Brain microvascular endothelial cell (primary cell): ENCODE results near the gene TADA3.

Source experiments
- DNase-seq: peaks from one replicate; pipeline ENCODE4 v3.0.0-alpha.2; 2020
- H3K27ac ChIP-seq: fragments of 250-450 bp; sonication (Bioruptor Pico); 2 replicates; pipeline ENCODE4 v1.5.1; 2020; ENCODE audit warnings: mild to moderate bottlenecking, moderate library complexity
- H3K27me3 ChIP-seq: fragments of 250-450 bp; sonication (Bioruptor Pico); replicated peaks from 2 replicates; pipeline ENCODE4 v1.5.1; 2020; ENCODE audit warnings: mild to moderate bottlenecking
- H3K36me3 ChIP-seq: fragments of 250-450 bp; sonication (Bioruptor Pico); replicated peaks from 2 replicates; pipeline ENCODE4 v1.5.1; 2020; ENCODE audit warnings: mild to moderate bottlenecking
- H3K4me3 ChIP-seq: 2 replicates; pipeline ENCODE4 v1.5.1; 2011; ENCODE audit warnings: low read depth, mild to moderate bottlenecking, control low read depth, low read length, moderate library complexity
- CTCF ChIP-seq: IDR thresholded peaks from 2 replicates; pipeline ENCODE4 v1.5.1; 2011; ENCODE audit warnings: low read depth, mild to moderate bottlenecking, moderate library complexity, low read length, control low read depth, inconsistent platforms; ENCODE audit errors: missing control alignments
- in situ Hi-C: cut with HindIII; loops from 2 replicates; pipeline ENCODE4 v1.10.0; 2017; ENCODE audit warnings: low sequenced_read_pairs, low pct_ligation_motif_present

Gene TADA3, protein sequence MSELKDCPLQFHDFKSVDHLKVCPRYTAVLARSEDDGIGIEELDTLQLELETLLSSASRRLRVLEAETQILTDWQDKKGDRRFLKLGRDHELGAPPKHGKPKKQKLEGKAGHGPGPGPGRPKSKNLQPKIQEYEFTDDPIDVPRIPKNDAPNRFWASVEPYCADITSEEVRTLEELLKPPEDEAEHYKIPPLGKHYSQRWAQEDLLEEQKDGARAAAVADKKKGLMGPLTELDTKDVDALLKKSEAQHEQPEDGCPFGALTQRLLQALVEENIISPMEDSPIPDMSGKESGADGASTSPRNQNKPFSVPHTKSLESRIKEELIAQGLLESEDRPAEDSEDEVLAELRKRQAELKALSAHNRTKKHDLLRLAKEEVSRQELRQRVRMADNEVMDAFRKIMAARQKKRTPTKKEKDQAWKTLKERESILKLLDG

DNA sequence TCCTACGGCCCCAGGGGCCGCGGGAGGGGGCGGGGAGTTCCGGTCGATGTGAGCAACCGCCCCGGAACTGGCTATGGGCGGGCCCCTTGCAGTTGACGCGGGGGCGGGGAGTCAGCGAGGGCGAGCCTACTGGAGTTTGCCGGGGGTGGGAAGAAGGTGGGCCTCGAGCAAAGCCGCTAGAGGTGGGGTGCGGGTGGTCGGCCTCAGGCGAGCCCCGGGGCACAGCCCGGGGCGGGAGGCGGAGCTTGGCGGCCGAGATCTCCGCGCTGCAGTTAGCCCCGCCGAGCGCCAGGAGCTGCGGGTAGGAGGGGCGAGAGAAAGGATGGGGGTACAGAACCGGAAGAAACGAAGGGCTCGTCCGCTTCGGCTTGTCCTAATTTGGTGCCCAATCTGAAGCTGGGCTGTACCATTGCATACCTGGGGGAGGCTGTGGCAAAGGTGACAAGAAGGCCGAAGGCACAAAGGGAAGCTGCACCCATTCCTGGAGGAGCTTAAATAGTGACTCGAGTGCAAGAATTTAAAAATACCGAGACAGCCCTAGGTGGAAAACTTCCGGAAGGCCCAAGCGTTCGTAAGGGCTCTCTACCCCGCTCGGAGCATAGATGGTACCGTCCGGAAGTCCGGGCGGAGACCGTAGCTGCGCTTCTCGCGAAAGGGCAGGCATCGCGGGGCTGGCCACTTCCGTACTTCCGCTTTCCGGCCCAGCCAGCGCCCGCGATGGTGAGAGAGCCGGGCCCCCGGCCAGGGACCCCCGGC lies at the start of gene TADA3, which contains the start of gene ARPC4:
Gene TADA3 (minus strand): TSS at position 69 of the 756 bp plus-strand sequence. CDS start 1,007 bp downstream, outside the sequence.
Gene ARPC4 (plus strand): TSS at position 678 of the 756 bp plus-strand sequence. CDS start 40 bp downstream, at position 718.
- in situ Hi-C loops = no loop called here
- H3K27me3 ChIP-seq = no peaks in the 10 kb centered on the region
- no peak for TF ChIP-seq CTCF
- H3K36me3 ChIP-seq = peaks cover 33% of the 10 kb centered on the region
- peak within 1 kb of the TSS; percentile 79 for H3K4me3 ChIP-seq
- peak; percentile 93 for DNase-seq
- H3K27ac ChIP-seq = peak within 1 kb of the TSS; percentile 97

DNA sequence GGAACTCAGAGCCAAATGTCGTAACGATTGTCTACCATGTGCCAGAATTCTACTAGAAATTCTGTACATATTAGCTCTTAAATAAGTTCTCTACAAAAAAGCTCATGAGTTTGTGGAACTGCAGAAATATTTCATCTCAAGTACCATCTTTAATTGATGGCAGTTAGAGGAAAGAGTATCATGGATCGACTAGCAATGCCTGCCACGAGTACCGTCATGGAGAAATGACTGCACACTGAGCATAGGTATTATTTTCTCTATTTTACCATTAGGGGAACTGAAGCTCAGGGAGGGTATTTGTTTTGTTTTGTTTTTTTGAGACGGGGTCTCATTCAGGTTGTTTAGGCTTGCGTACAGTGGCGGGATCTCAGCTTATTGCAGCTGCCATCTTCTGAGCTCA lies 48.7 kb upstream of the TADA3 start:
- no peak for DNase-seq
- no peak for TF ChIP-seq CTCF
- in situ Hi-C loops = no loop called here
- Histone ChIP-seq H3K4me3 (no peak overlapping the region), H3K36me3 (peaks cover 17% of the 10 kb centered on the region), H3K27me3 (no peaks in the 10 kb centered on the region), H3K27ac (no peak overlapping the region)

DNA sequence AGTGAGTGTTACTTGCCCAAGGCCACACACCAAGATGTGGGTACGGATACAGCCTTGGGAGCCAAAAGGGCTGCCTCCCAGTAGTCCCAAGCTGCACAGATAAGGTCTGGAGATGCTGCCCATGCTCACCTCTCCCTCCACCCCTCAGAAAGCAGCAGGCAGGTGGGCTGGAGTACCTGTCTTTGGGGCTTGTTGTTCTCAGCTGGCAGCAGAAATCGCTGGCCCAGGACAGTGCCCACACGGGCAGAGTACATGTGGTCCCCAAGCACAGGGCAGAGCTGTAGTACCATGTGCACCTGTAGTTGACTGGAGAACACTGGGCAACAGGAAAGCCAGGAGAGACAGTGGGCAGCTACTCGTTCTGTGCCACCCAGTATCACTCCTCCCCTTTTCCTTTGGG lies 46.6 kb upstream of the TADA3 start:
- H3K36me3 ChIP-seq = peaks cover 25% of the 10 kb centered on the region
- H3K27ac ChIP-seq = no peak overlapping the region
- DNase-seq = no peak
- no peaks in the 10 kb centered on the region for H3K27me3 ChIP-seq
- no peak for TF ChIP-seq CTCF
- no peak overlapping the region for H3K4me3 ChIP-seq
- in situ Hi-C loops = no loop called here

GRCh38 chr3:9837701-9838582 lies 45.7 kb upstream of the TADA3 start:
- Histone ChIP-seq H3K27ac (no peak overlapping the region), H3K36me3 (peaks cover 29% of the 10 kb centered on the region)
- no peak for DNase-seq

More at GRCh38 chr3:9837701-9838582, 45.7 kb upstream of the TADA3 start:
- Histone ChIP-seq H3K27me3 (no peaks in the 10 kb centered on the region), H3K4me3 (no peak overlapping the region)
- no peak for TF ChIP-seq CTCF
- in situ Hi-C loops = no loop called here
